Stimulated activated CD8-positive, alpha-beta memory T cell treated with anti-CD3 and anti-CD28 coated beads, Interleukin-12 subunit alpha, Interleukin-12 subunit beta, amount 100 ng/mL, for 24 hours (primary cell): ENCODE results near the gene FBXO11.

Experiments
- DNase-seq: peaks from one replicate; pipeline ENCODE4 v3.0.0-alpha.2; 2020; ENCODE audit errors: extremely low read depth

FBXO11 gene

GRCh38 chr2:47783486-47784351 lies 122.6 kb downstream of the FBXO11 start:
- peak; percentile 33 for DNase-seq

- peak; percentile 70 for DNase-seq
These were observed 123.4 kb downstream of the FBXO11 start, which contains the start of gene MSH6 for GRCh38 chr2:47782671-47783485. TSS of gene MSH6 (plus strand) at chr2:47783145. CDS start at chr2:47783234, 89 bp downstream.

- DNase-seq: no peak
These were observed 124.0 kb downstream of the FBXO11 start for GRCh38 chr2:47782381-47782670.

- DNase-seq: no peak
These were observed 126.9 kb downstream of the FBXO11 start for GRCh38 chr2:47779426-47779790.

DNA sequence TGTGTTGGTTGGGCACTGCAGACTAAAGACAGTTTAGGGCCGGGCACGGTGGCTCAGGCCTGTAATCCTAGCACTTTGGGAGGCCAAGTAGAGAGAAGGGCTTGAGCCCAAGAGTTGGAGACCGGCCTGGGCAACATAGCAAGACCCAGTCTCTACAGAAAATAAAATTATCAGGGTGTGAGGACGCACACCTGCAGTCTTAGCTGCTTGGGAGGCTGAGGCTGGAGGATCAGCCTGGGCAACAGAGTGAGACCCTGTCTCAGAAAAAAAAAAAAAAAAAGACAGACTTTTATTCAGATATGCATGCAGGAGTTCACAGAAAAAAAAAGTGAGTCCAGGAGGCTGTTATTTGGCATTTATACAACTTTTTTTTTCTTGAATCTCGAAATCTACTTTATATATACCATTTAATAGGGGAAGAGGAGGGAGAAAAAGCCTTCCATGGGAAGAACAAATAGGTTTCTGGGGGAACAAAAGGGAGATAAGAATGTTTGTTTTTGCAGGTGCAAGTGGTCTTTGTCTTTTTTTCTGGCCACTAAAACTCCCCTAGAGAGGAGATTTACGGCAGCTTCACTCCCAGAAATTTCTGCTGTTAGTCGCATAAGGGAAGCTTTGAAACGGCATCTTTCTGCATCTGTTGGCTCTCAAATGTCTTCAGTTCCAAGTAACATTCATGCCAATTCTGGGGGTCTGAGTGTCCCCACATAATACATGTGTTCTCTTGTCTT lies 127.4 kb downstream of the FBXO11 start:
- no peak for DNase-seq

GRCh38 chr2:47777277-47777937 lies 128.9 kb downstream of the FBXO11 start:
- no peak for DNase-seq

DNA sequence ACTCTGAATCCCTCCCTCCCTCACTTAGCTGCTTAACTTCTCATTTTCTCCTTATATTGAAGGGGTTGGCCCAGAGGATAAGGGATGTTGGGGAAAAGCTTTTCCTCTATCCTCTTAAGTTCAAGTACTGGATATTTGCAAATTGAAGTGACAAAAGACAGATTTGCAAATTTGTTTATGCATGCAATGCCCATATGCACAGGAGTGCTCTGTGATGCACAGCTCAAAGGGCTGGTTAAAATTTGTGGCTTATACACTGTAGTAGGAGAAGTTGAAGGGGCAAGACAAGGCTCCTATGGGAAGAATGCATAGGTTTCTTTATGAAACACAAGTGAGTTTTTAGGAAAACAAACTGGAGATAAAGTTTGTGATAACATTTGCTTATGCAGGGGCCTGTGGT lies 131.7 kb downstream of the FBXO11 start:
- no peak for DNase-seq

DNA sequence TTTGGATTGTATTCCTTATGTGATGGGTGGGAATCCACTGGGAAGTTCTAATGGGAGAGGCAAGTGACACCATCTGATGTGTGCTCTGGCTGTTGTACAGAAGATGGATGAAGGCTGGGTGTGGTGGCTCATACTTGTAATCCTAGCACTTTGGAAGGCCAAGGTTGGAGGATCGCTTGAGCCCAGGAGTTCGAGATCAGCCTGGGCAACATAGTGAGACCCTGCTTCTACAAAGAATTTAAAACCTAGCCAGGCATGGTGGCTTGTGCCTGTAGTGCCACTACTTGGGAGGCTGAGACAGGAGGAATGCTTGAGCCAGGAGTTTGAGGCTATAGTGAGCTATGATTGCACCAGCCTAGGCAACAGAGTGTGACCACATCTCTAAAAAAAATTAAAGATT lies 134.0 kb downstream of the FBXO11 start:
- DNase-seq: no peak

DNA sequence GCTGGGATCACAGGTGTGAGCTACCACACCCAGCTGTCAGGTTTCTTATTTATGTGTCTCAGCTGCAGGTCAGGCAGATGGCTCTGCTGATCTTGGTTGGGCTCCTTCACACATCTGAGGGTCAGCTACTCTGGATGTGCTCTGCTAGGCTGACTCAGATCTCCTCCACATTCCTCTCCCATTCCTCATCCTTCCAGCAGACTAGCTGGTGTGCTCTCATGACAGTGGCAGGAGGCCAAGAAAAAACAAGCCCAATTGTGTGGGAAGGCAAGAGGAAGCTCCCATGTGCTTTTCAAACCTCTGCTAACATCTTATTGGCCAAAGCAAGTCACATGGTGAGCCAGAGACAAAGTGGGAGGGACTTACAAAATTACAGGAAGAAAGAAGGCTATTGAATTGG lies 135.1 kb downstream of the FBXO11 start:
- DNase-seq: no peak

DNA sequence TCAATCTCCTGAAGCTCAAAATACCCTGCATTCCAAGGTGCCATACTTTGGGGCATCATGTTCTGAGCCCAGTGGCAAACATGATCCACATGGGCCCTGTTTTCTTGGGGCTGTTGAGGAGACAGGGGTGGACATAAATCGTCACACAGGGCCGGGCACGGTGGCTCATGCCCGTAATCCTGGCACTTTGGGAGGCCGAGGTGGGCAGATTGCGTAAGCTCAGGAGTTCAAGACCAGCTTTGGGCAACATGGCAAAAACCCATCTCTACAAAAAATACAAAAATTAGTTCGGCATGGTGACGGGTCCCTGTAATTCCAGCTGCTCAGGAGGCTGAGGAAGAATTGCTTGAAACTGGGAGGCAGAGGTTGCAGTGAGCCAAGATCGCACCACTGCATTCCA lies 137.0 kb downstream of the FBXO11 start:
- DNase-seq: no peak

DNA sequence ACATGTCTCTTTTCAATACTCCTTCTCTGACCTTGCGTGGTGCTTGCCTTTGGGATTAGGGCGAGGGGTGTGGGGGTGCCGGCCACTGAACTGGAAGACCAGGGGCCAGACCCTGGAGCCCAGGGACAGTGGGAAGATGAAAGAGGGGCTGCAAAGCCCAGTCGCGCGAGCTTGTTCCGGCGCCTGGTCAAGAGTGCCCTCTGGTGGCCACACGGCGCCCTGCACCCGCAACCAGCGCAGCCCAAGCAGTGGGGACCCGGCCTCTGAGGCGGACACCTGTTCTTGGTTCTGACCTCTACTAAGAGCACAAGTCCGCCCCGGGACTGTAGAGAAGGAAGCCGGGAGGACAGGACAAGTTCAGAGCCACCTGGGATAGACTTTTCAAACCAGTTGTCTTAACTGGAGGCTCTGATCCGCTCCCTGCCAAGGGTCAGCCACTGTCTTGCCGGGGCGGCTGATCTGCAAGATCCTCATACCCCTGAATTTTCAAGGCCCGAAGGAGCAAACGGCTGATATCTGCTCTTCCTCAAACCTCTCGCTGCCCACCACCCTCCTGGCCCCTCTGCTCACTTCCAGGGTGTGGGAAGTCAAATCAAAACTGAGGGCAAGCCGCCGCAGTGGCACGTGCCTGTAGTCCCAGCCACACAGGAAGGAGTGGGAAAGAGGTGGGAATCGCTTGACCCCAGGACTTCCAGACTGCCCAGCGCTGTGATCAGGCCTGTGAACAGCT lies 138.3 kb downstream of the FBXO11 start:
- DNase-seq: no peak

- DNase-seq: no peak
These were observed 138.8 kb downstream of the FBXO11 start for GRCh38 chr2:47767497-47767844.

- no peak for DNase-seq
These were observed 154.4 kb downstream of the FBXO11 start for GRCh38 chr2:47751856-47752414.

- DNase-seq: no peak
These were observed 158.4 kb downstream of the FBXO11 start for GRCh38 chr2:47747878-47748277.

DNA sequence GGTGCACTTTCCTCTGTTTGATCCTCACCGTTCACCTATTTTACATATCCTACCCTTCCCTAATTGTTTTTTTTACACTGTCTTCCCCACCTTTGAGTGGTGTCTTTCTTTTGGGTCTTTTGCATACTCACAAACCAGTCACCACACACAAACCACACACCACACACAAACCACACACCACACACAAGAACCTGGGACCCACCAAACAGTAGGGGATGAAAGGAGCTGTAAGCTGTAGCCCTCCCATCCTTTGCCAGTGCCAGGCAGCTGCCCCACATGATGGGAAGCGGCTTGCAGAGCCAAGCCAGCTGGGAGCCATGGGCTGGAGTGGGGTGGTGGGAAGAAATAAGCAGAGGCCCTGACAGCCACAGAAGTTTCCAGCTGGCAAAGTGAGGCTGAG lies 162.2 kb downstream of the FBXO11 start:
- DNase-seq: no peak

DNA sequence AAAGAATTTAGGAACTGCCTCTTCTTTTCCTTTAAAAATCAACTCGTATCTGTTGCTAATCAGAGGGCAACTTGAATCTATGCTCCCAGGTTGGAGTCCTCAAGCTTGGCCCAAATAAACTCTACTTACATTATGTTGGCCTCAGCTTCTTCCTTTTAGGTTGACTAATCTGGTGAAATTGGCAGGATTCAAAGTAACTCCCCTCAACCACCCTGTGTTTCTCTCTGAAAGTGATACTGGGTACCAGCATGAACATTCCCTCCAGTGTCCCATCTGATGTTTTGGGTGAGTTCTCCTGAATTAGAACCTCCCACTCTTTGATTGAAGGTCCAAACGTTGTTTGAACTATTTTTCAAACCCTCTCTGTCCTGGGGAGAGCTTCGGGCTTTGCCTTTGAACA lies 164.7 kb downstream of the FBXO11 start:
- no peak for DNase-seq

GRCh38 chr2:47741101-47741500 lies 165.2 kb downstream of the FBXO11 start:
- DNase-seq: no peak
